HepG2 (cell line): ENCODE data around the gene GRM7. TPM values are rescaled to one million over a fixed set of nuclear protein-coding genes. Genes with fewer than 3 reads are reported as not detected.

ENCODE experiments used
- ATAC-seq: fragments of 200-7000 bp; cut with Tn5 transposase; 3 replicates; pipeline ENCODE4 v1.9.1; 2020; ENCODE audit warnings: mild to moderate bottlenecking, moderate library complexity
- BruUV-seq: library from RNA; stranded (reverse); fragments of 400-500 nt; replicated peaks from 2 replicates; lab custom pipeline; 2021; lab: Mats Ljungman, UMichigan
- CTCF ChIA-PET: fragments of 300-600 bp; formaldehyde crosslinking; extraction: SDS; loops from one replicate; lab custom pipeline; 2021; ENCODE audit warnings: low total read pairs, inconsistent platforms, low intra/inter-chr PET ratio; lab: Yijun Ruan, JAX
- POLR2A ChIA-PET: fragments of 350-600 bp; sonication (Branson Sonifier 250); formaldehyde crosslinking; loops from one replicate; lab custom pipeline; 2020; ENCODE audit warnings: antibody characterized with exemption, inconsistent platforms; lab: Yijun Ruan, JAX
- DNase-seq: peaks from one replicate; pipeline ENCODE4 v3.0.0-alpha.2; 2015; ENCODE audit warnings: low spot score
- FAIRE-seq: peaks from 3 replicates; lab custom pipeline; 2011; peaks lifted over from hg19 to GRCh38; lab: Jason Lieb, UNC
- H2AFZ ChIP-seq: one replicate; pipeline ENCODE4 v1.6.1; 2011; ENCODE audit warnings: low read length, inconsistent platforms
- H3K27ac ChIP-seq: fragments of 300-600 bp; 3 replicates; pipeline ENCODE4 v1.8.0; 2011; ENCODE audit warnings: mixed run types, mild to moderate bottlenecking, mixed read lengths, low read length, inconsistent platforms; ENCODE audit not compliant: insufficient read depth; ENCODE audit errors: extremely low read length
- H3K27me3 ChIP-seq, 2 experiments: fragments of 200-600 bp in 1 of 2; 2 replicates in 1 of 2; 3 replicates in 1 of 2; pipeline versions ENCODE4 v1.6.0 to v1.8.0; 2011; ENCODE audit warnings: low read length in 2 of 2, mild to moderate bottlenecking in 2 of 2, moderate library complexity in 2 of 2, inconsistent platforms in 1 of 2; ENCODE audit not compliant: insufficient read depth in 2 of 2, control insufficient read depth in 1 of 2
- H3K36me3 ChIP-seq, 2 experiments: fragments of 200-600 bp in 1 of 2; replicated peaks in 1 of 2; 2 replicates in 1 of 2; 3 replicates in 1 of 2; pipeline versions ENCODE4 v1.5.1 to v1.8.0; 2011; ENCODE audit warnings: low read length in 2 of 2, inconsistent platforms in 1 of 2; ENCODE audit not compliant: insufficient read depth in 2 of 2, control insufficient read depth in 1 of 2
- H3K4me1 ChIP-seq: 2 replicates; pipeline ENCODE4 v1.5.1; 2012; ENCODE audit warnings: low read length, inconsistent platforms; ENCODE audit not compliant: insufficient read depth
- H3K4me2 ChIP-seq: 2 replicates; pipeline ENCODE4 v1.6.0; 2011; ENCODE audit warnings: low read depth, low read length, inconsistent platforms
- H3K4me3 ChIP-seq, 3 experiments: fragments of 200-600 bp in 1 of 3; sonication (generic), shearing (Covaris generic) in 1 of 3; replicated peaks in 1 of 3; 2 replicates each; pipeline ENCODE4 v1.5.1; 2011 to 2016; ENCODE audit warnings: low read length in 3 of 3, inconsistent platforms in 2 of 3, low read depth in 2 of 3, mild to moderate bottlenecking in 2 of 3, control low read depth in 1 of 3, mixed read lengths in 1 of 3; ENCODE audit not compliant: insufficient read depth in 1 of 3
- H3K79me2 ChIP-seq: one replicate; pipeline ENCODE4 v1.6.1; 2011; ENCODE audit warnings: low read length, inconsistent platforms; ENCODE audit not compliant: insufficient read depth
- H3K9ac ChIP-seq: 2 replicates; pipeline ENCODE4 v1.6.0; 2011; ENCODE audit warnings: mild to moderate bottlenecking, low read depth, low read length, inconsistent platforms; ENCODE audit not compliant: insufficient read depth
- H3K9me3 ChIP-seq: 2 replicates; pipeline ENCODE4 v1.5.1; 2012; ENCODE audit warnings: mild to moderate bottlenecking, low read length
- H4K20me1 ChIP-seq: 2 replicates; pipeline ENCODE4 v1.6.0; 2011; ENCODE audit warnings: inconsistent platforms, mild to moderate bottlenecking, low read length, moderate library complexity; ENCODE audit not compliant: insufficient read depth
- DRAP1 ChIP-seq: IDR thresholded peaks from 2 replicates; pipeline ENCODE4 v1.6.1; 2016; ENCODE audit warnings: missing genetic modification reagents, missing compliant biosample characterization
- KAT8 ChIP-seq: IDR thresholded peaks from 2 replicates; pipeline ENCODE4 v1.6.1; 2016; ENCODE audit warnings: missing genetic modification reagents, missing compliant biosample characterization
- KDM6A ChIP-seq: IDR thresholded peaks from 2 replicates; pipeline ENCODE4 v1.6.1; 2016; ENCODE audit warnings: low read depth
- RERE ChIP-seq: IDR thresholded peaks from 2 replicates; pipeline ENCODE4 v1.6.1; 2016; ENCODE audit warnings: low read depth, missing genetic modification reagents, missing compliant biosample characterization
- XRCC5 ChIP-seq: fragments of 200-400 bp; formaldehyde crosslinking; optimal IDR thresholded peaks from 2 replicates; pipeline ENCODE3; 2017; ENCODE audit warnings: mild to moderate bottlenecking, low read length
- ZNF232 ChIP-seq: sonication (generic); formaldehyde crosslinking; IDR thresholded peaks from 2 replicates; pipeline ENCODE4 v1.4.0; 2020; ENCODE audit warnings: missing genetic modification reagents, borderline replicate concordance
- ZNF564 ChIP-seq: sonication (generic); formaldehyde crosslinking; IDR thresholded peaks from 2 replicates; pipeline ENCODE4 v1.8.1; 2023; ENCODE audit warnings: mild to moderate bottlenecking, missing genetic modification reagents
- ZNF615 ChIP-seq: sonication (generic); formaldehyde crosslinking; IDR thresholded peaks from 2 replicates; pipeline ENCODE4 v1.5.0; 2020; ENCODE audit warnings: mild to moderate bottlenecking, missing genetic modification reagents, borderline replicate concordance
- WGBS: methylation state at CpG from one replicate; pipeline ENCODE4 v1.1.6; 2017; ENCODE audit warnings: low lambda C conversion rate; 5-methylcytosine and 5-hydroxymethylcytosine counted together
- in situ Hi-C: cut with HindIII; loops from 2 replicates; pipeline ENCODE4 v1.10.0; 2017; ENCODE audit warnings: low pct_unique_long_range_greater_than_20kb; ENCODE audit not compliant: extremely low pct_ligation_motif_present
- intact Hi-C: fragments of 100-400 bp; cut with micrococcal nuclease; formaldehyde crosslinking; loops from one replicate; pipeline ENCODE4 v1.10.0; 2022; ENCODE audit not compliant: unreplicated experiment
- polyA plus RNA-seq, 8 experiments: library from polyadenylated mRNA; depleted of rRNA in 3 of 8; stranded (reverse) in 7 of 8; unstranded in 1 of 8; fragments of >200 nt; fragmentation: Illumina TruSeq in 4 of 8; extraction: Trizol in 4 of 8; gene quantifications; 2 replicates each; pipeline versions ENCODE4 v1.2.1 to v1.2.3, GENCODE V29; 2011 to 2016; ENCODE audit warnings: low read depth in 4 of 8, missing spikeins in 1 of 8, mixed read lengths in 1 of 8; ENCODE audit not compliant: insufficient read depth in 1 of 8
- total RNA-seq, 5 experiments: library from RNA; depleted of rRNA; stranded (reverse); fragments of >200 nt; fragmentation: Illumina TruSeq; extraction: Trizol; gene quantifications; 2 replicates each; pipeline ENCODE4 v1.2.3, GENCODE V29; 2016; ENCODE audit warnings: low read depth in 1 of 5
- TF ChIP-seq, protein P1 (sequence below), 2 experiments: sonication (generic) in 1 of 2; formaldehyde crosslinking in 1 of 2; IDR thresholded peaks; 2 replicates each; pipeline versions ENCODE4 v1.6.1 to v1.9.0; 2014 to 2022; ENCODE audit warnings: antibody characterized with exemption in 1 of 2, borderline replicate concordance in 1 of 2, inconsistent platforms in 1 of 2, low read depth in 1 of 2, missing genetic modification reagents in 1 of 2
- TF ChIP-seq, protein P2 (sequence below): sonication (generic); formaldehyde crosslinking; IDR thresholded peaks from 2 replicates; pipeline ENCODE4 v1.4.0; 2020; ENCODE audit warnings: missing genetic modification reagents, low read depth, mild to moderate bottlenecking, borderline replicate concordance

GRM7 gene
- total and polyA plus RNA-seq, 2 of the 13 experiments (the other 11 are each of a cell fraction or from before 2014, with no cell fraction given): not detected

- TF ChIP-seq ZNF615 (CRISPR knock-in tag) (no peak), ZNF232 (no peak)
- TF ChIP-seq, all 625 proteins: peak for 0
These were observed 234.2 kb downstream of the GRM7 start (continued) for GRCh38 chr3:7095116-7095515.

DNA sequence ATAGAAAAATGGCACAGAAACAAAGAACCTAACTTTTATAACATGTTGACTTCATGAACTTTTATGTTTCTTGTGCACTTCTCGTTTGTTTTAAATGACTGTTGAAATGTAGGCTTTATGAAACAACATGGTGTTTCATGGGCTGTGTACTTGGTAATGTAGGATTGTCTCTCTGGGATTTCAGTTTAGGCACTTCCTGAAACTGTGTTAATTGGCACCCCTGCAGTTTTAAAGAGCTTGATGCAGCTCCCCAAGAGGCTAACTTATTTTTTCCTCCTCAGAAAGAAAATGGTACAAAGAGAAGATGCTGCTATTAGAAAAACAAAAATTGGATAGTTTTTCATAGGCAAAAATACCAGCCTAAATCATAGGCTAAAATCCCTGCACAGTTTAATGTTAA is 239.2 kb downstream of the GRM7 start:
- intact Hi-C loops: no loop called here
- FAIRE-seq: no peak

More for the DNA sequence above, 239.2 kb downstream of the GRM7 start:
- BruUV-seq: no TSS peak
- Histone ChIP-seq H2AFZ (no peak overlapping the region), H3K9ac (no peak overlapping the region), H4K20me1 (no peaks in the 10 kb centered on the region), H3K36me3 (no peaks in the 10 kb centered on the region), H3K9me3 (peaks cover 78% of the 10 kb centered on the region), H3K27me3 (no peaks in the 10 kb centered on the region), H3K79me2 (no peaks in the 10 kb centered on the region), H3K4me2 (no peak overlapping the region), H3K4me1 (no peaks in the 10 kb centered on the region), H3K4me3 (no peak overlapping the region), H3K27ac (no peak overlapping the region)
- ChIA-PET POLR2A (no interaction called here), CTCF (no interaction called here)
- WGBS: 4% methylated on average over 1 of the region's 1 CpG
- TF ChIP-seq KDM6A (CRISPR knock-in tag) (no peak), XRCC5 (no peak), ZNF564 (CRISPR knock-in tag) (no peak), DRAP1 (CRISPR knock-in tag) (no peak), KAT8 (CRISPR knock-in tag) (no peak), RERE (CRISPR knock-in tag) (no peak)
- TF ChIP-seq, protein P1, sequence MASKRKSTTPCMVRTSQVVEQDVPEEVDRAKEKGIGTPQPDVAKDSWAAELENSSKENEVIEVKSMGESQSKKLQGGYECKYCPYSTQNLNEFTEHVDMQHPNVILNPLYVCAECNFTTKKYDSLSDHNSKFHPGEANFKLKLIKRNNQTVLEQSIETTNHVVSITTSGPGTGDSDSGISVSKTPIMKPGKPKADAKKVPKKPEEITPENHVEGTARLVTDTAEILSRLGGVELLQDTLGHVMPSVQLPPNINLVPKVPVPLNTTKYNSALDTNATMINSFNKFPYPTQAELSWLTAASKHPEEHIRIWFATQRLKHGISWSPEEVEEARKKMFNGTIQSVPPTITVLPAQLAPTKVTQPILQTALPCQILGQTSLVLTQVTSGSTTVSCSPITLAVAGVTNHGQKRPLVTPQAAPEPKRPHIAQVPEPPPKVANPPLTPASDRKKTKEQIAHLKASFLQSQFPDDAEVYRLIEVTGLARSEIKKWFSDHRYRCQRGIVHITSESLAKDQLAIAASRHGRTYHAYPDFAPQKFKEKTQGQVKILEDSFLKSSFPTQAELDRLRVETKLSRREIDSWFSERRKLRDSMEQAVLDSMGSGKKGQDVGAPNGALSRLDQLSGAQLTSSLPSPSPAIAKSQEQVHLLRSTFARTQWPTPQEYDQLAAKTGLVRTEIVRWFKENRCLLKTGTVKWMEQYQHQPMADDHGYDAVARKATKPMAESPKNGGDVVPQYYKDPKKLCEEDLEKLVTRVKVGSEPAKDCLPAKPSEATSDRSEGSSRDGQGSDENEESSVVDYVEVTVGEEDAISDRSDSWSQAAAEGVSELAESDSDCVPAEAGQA (IDR thresholded peaks at IDR 0.05; ENCODE audit: low read depth): no peak
- TF ChIP-seq, protein P1 (CRISPR knock-in tag; IDR thresholded peaks at IDR 0.05; ENCODE audit: borderline replicate concordance): no peak
- TF ChIP-seq, protein P2, sequence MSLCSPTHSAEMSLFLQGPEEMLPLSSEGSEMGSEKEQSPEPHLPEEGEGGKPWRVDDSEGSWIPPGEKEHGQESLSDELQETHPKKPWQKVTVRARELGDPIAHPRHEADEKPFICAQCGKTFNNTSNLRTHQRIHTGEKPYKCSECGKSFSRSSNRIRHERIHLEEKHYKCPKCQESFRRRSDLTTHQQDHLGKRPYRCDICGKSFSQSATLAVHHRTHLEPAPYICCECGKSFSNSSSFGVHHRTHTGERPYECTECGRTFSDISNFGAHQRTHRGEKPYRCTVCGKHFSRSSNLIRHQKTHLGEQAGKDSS (CRISPR knock-in tag): no peak
- in situ Hi-C loops: no loop called here
- no peak for DNase-seq
- no peak for ATAC-seq
